IPS-20b (cell line): ENCODE measurements around the gene SSTR4.

Experiments
- H3K27ac ChIP-seq: one replicate; pipeline ENCODE4 v1.5.1; 2013; ENCODE audit warnings: low read length
- H3K27me3 ChIP-seq: 2 replicates; pipeline ENCODE4 v1.6.1; 2013; ENCODE audit warnings: mild to moderate bottlenecking, low read length, inconsistent platforms; ENCODE audit not compliant: insufficient read depth
- H3K36me3 ChIP-seq: 2 replicates; pipeline ENCODE4 v1.6.1; 2013; ENCODE audit warnings: low read depth, mild to moderate bottlenecking, inconsistent platforms, low read length, moderate library complexity; ENCODE audit not compliant: insufficient read depth
- H3K4me1 ChIP-seq: 2 replicates; pipeline ENCODE4 v1.6.1; 2013; ENCODE audit warnings: mild to moderate bottlenecking, control low read depth, inconsistent platforms, low read length, moderate library complexity; ENCODE audit not compliant: insufficient read depth
- H3K4me3 ChIP-seq: 2 replicates; pipeline ENCODE4 v1.5.1; 2013; ENCODE audit warnings: mild to moderate bottlenecking, low read length, inconsistent platforms
- H3K9ac ChIP-seq: 2 replicates; pipeline ENCODE4 v1.6.1; 2013; ENCODE audit warnings: low read depth, mild to moderate bottlenecking, inconsistent platforms, low read length, moderate library complexity
- H3K9me3 ChIP-seq: 2 replicates; pipeline ENCODE4 v1.6.1; 2013; ENCODE audit warnings: mild to moderate bottlenecking, low read depth, low read length, inconsistent platforms; ENCODE audit not compliant: insufficient read depth

SSTR4 gene

GRCh38 chr20:23047738-23048214, 12.7 kb downstream of the SSTR4 start:
- Histone ChIP-seq H3K27me3 (peaks cover 100% of the 10 kb centered on the region), H3K4me3 (peak overlapping the region; percentile 76; the same call in 1 of the 2 replicates), H3K27ac (no peak overlapping the region)

DNA sequence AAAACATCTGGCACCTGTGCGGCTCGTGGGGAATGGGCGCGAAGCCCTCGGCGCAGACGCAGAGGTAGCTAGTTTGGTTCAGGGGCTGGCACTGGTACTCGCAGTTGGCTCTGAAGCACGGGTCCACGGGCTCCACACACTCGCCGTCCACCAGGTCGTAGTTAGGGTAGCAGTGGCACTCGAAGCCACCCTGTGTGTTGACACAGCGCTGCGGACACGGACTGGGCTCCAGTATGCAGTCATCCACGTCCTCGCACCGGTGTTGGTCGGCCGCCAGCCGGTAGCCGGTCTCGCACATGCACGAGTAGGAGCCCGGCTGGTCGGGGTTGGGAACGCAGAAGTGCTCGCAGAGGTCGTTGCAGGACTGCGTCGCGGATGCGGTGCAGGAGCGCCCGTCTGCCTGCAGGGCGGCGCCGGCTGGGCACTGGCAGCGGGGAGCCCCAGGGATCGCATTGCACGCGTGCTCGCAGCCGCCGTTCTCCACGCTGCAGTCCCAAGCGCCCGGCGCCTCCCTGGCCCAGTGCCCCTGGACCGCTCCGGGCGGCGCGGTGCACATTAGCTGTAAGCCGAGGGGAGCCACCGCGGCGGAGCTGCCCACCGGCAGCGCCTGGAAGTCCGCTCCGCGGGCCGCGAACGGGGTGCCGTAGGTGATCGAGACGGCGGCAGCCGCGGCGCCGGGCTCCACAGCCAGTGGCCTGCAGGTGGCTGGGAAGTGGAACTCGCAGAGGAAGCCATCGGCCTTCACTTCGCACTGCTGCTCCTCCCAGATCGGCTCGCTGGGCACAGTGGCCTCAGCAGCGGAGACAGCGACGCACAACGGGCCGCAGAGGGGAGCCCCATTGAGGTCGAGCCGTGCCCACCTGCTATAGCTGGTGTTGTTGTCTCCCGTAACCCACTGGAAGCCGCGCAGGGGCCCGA, 13.4 kb downstream of the SSTR4 start:
- H3K36me3 ChIP-seq, result no peaks in the 10 kb centered on the region
- H3K27me3 ChIP-seq, result peaks cover 100% of the 10 kb centered on the region
- no peak overlapping the region for H3K27ac ChIP-seq
- H3K4me3 ChIP-seq, result peak overlapping the region; percentile 76; the same call in 1 of the 2 replicates
- H3K4me1 ChIP-seq, result peaks cover 4% of the 10 kb centered on the region; the same call in 1 of the 2 replicates
- no peaks in the 10 kb centered on the region for H3K9me3 ChIP-seq
- no peak overlapping the region for H3K9ac ChIP-seq

More at GRCh38 chr20:23047738-23048214, 12.7 kb downstream of the SSTR4 start:
- Histone ChIP-seq H3K36me3 (no peaks in the 10 kb centered on the region), H3K9ac (no peak overlapping the region), H3K9me3 (no peaks in the 10 kb centered on the region), H3K4me1 (peaks cover 9% of the 10 kb centered on the region; the same call in 1 of the 2 replicates)

GRCh38 chr20:23049201-23050075, 14.3 kb downstream of the SSTR4 start, which contains the start of gene THBD:
THBD (minus strand) TSS chr20:23049672; CDS start chr20:23049504, 168 bp downstream.
- no peak within 1 kb of the TSS for H3K27ac ChIP-seq
- H3K27me3 ChIP-seq, result peaks cover 96% of the 10 kb centered on the region
- peaks cover 4% of the 10 kb centered on the region; the same call in 1 of the 2 replicates for H3K4me1 ChIP-seq
- no peaks in the 10 kb centered on the region for H3K9me3 ChIP-seq
- H3K9ac ChIP-seq, result no peak within 1 kb of the TSS
- peak within 1 kb of the TSS; percentile 76 for H3K4me3 ChIP-seq
- H3K36me3 ChIP-seq, result no peaks in the 10 kb centered on the region

DNA sequence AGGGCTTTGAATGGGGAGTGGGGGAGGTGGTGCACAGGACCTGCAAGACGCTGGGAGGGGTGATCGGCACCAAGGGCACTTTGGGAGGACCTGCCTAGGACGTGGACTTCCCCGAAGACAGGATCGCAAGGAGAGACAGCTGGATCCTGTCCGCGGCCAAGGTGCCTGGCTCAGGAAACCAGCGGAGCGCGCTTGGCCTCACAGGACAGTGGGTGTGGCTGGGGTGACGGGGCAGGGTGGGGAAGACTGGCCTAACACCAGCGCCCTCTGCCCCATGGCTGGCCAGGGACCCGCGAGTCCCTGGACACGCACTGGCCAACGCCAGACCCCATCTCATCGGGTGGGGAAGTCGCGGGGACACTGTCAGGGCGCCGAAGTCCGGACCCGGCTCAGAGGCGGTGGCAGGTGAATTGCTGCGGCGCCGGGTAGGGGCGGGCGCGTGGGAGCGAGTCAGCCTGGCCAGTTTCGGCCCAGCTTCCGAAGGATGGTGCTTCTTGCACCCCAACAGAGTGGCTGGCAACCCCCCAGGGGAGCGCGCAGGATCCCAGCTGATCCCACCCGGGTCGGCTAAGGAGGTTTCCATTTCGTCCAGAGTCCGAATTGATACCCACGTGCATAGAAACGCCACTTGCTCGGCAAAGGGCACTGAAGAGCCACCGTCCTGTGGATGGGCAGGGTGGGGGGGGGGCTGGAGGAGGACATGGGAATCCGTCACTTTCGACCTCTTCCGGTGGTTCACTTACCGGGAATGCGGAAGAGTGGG, 15.1 kb downstream of the SSTR4 start:
- H3K36me3 ChIP-seq, result no peaks in the 10 kb centered on the region
- peaks cover 4% of the 10 kb centered on the region; the same call in 1 of the 2 replicates for H3K4me1 ChIP-seq
- peak overlapping the region; percentile 76 for H3K4me3 ChIP-seq
- H3K9ac ChIP-seq, result no peak overlapping the region
- H3K27me3 ChIP-seq, result peaks cover 88% of the 10 kb centered on the region
- H3K27ac ChIP-seq, result no peak overlapping the region
- H3K9me3 ChIP-seq, result no peaks in the 10 kb centered on the region

GRCh38 chr20:23050847-23051627, 15.9 kb downstream of the SSTR4 start:
- no peak overlapping the region for H3K27ac ChIP-seq
- peaks cover 4% of the 10 kb centered on the region; the same call in 1 of the 2 replicates for H3K4me1 ChIP-seq
- no peaks in the 10 kb centered on the region for H3K9me3 ChIP-seq
- peak overlapping the region; percentile 74; the same call in 1 of the 2 replicates for H3K9ac ChIP-seq
- no peaks in the 10 kb centered on the region for H3K36me3 ChIP-seq
- H3K4me3 ChIP-seq, result peak overlapping the region; percentile 76
- peaks cover 80% of the 10 kb centered on the region for H3K27me3 ChIP-seq

DNA sequence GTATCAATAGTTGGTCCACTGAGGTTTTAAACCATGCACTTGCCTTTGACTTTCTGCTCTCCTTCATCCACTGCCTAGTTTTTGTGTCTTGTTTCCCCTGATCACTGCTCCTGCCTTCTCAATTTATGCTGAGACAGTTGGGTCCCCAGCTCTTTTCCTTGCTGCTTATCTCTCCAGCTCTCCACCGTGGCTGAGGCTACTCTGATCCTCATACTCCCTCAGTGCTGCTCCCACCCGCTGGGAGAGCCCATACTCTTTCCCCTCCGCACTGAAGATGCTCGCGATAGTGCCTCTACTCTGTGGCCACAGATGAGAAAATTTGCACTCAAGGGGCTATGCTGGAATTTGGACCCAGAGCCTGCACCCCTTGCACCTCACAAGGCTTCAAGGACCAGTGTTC, 17.8 kb downstream of the SSTR4 start:
- peaks cover 61% of the 10 kb centered on the region for H3K27me3 ChIP-seq
- no peak overlapping the region for H3K9ac ChIP-seq
- no peak overlapping the region for H3K4me3 ChIP-seq

DNA sequence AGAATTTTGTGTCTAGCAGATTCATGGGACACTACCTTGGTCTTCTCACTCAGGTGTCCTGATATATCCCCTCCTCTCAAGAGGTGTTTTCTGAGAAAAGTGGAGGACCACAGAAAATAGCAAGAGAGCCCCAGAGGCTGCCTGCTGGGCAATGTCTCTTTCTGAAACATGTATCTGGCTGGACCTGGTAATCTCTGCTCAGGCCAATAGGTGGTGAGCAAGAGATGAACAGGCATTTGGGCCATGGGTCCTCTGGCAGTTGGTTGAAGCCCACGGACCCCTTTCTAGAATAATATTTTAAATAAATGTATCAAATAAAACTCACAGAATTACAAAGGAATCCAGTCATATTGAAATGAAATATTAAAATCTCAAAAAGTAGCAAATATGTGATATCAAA, 23.1 kb downstream of the SSTR4 start:
- H3K36me3 ChIP-seq, result no peaks in the 10 kb centered on the region
- no peak overlapping the region for H3K27ac ChIP-seq
- peaks cover 16% of the 10 kb centered on the region for H3K4me1 ChIP-seq
- no peak overlapping the region for H3K9ac ChIP-seq
- no peak overlapping the region for H3K4me3 ChIP-seq
- peaks cover 8% of the 10 kb centered on the region for H3K27me3 ChIP-seq
- peaks cover 2% of the 10 kb centered on the region; the same call in 1 of the 2 replicates for H3K9me3 ChIP-seq

More for the DNA sequence above, 17.8 kb downstream of the SSTR4 start:
- Histone ChIP-seq H3K9me3 (peaks cover 2% of the 10 kb centered on the region; the same call in 1 of the 2 replicates), H3K4me1 (peaks cover 4% of the 10 kb centered on the region; the same call in 1 of the 2 replicates), H3K27ac (no peak overlapping the region), H3K36me3 (no peaks in the 10 kb centered on the region)

DNA sequence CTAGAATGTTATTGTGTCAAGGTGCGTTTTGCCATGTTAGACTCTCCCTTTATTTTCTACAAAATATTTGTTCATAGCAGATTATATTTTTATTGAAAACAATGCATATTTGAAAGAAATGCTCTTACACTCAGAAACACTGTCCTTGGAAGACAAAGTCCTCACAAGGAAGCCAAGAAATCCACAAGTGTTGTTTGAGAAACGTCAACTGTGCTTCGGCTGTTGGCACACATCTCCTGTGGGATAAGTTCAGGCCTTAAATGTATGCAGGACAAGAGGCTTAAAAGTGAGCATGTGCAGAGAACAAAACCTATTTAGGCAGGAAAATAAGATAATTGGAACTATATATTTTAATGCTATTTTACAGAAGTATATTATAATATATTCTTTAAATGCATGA, 23.9 kb downstream of the SSTR4 start:
- Histone ChIP-seq H3K36me3 (no peaks in the 10 kb centered on the region), H3K9ac (no peak overlapping the region), H3K4me1 (peaks cover 16% of the 10 kb centered on the region), H3K27ac (no peak overlapping the region), H3K4me3 (no peak overlapping the region), H3K9me3 (peaks cover 2% of the 10 kb centered on the region; the same call in 1 of the 2 replicates), H3K27me3 (0 out of 2 replicates have a peak, but pooled peaks cover under 1% of the 10 kb centered on the region)

DNA sequence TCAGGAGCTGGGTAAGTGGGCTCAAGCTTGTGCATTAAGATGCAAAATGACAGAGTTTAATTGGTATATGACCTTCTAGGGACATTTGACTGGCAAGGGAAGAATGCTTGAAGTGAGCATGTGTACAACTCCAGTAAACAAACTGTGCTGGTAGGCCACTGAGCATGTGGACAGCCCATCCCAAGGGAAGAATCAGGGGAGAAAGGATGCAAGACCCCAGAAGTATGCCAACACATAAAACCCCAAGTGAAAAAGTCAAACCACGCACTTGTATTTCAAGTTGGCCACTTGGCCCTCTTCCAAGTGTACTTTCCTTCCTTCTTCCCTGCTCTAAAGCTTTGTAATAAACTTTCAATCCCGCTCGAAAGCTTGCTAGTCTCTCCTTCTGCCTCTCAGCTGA, 24.7 kb downstream of the SSTR4 start:
- peaks cover 2% of the 10 kb centered on the region; the same call in 1 of the 2 replicates for H3K9me3 ChIP-seq
- H3K4me3 ChIP-seq, result no peak overlapping the region
- H3K27me3 ChIP-seq, result no peaks in the 10 kb centered on the region
- no peak overlapping the region for H3K9ac ChIP-seq
- H3K27ac ChIP-seq, result no peak overlapping the region
- H3K4me1 ChIP-seq, result peaks cover 16% of the 10 kb centered on the region
- H3K36me3 ChIP-seq, result no peaks in the 10 kb centered on the region

- peaks cover 16% of the 10 kb centered on the region for H3K4me1 ChIP-seq
- H3K36me3 ChIP-seq, result no peaks in the 10 kb centered on the region
- H3K9ac ChIP-seq, result no peak overlapping the region
- H3K27me3 ChIP-seq, result no peaks in the 10 kb centered on the region
- H3K27ac ChIP-seq, result no peak overlapping the region
- no peak overlapping the region for H3K4me3 ChIP-seq
- H3K9me3 ChIP-seq, result peaks cover 2% of the 10 kb centered on the region; the same call in 1 of the 2 replicates
These were observed 25.5 kb downstream of the SSTR4 start for GRCh38 chr20:23060629-23061028.
